Right atrium auricular region (tissue), 2 donors: ENCODE results near the gene LRMDA. TPM values are rescaled to one million over a fixed set of nuclear protein-coding genes. Genes with fewer than 3 reads are reported as not detected.

Experiments
- DNase-seq: peaks from one replicate; pipeline ENCODE4 v3.0.0-alpha.2; 2019; ENCODE audit warnings: low spot score
- H3K27ac ChIP-seq, 2 donors: fragments of 200-600 bp; sonication (generic); 1 replicate in 1 of 2; 2 replicates in 1 of 2; pipeline ENCODE4 v1.5.1; 2016 to 2019
- H3K27me3 ChIP-seq, 2 donors: fragments of 200-600 bp; sonication (generic); one replicate each; pipeline versions ENCODE4 v1.5.1 to v1.6.0; 2017 to 2019
- H3K36me3 ChIP-seq: fragments of 200-600 bp; sonication (generic); one replicate; pipeline ENCODE4 v1.5.1; 2016
- H3K4me1 ChIP-seq, 2 donors: fragments of 200-600 bp; sonication (generic); one replicate each; pipeline versions ENCODE4 v1.5.1 to v1.6.0; 2017 to 2019
- H3K4me3 ChIP-seq, 2 donors: fragments of 200-600 bp; sonication (generic); 1 replicate in 1 of 2; 2 replicates in 1 of 2; pipeline ENCODE4 v1.5.1; 2017 to 2019; ENCODE audit warnings: mild to moderate bottlenecking in 1 of 2, moderate library complexity in 1 of 2
- H3K9me3 ChIP-seq, 2 donors: fragments of 200-600 bp; sonication (generic); one replicate each; pipeline ENCODE4 v1.5.1; 2019
- CTCF ChIP-seq, 2 donors: fragments of 200-600 bp; sonication (generic); IDR thresholded peaks; one replicate each; pipeline ENCODE4 v1.5.1; 2019; ENCODE audit warnings: antibody characterized with exemption in 2 of 2
- total RNA-seq, 2 donors: library from RNA; depleted of rRNA; stranded (reverse); fragments of >200 nt; gene quantifications; one replicate each; pipeline ENCODE4 v1.1.0, GENCODE V29; 2016

Gene LRMDA
- total RNA-seq, 2 donors from 2014 or later: 6.1 to 19.1 TPM

GRCh38 chr10:76017026-76017732 is 585.8 kb downstream of the LRMDA start:
- Histone ChIP-seq H3K36me3 (no peaks in the 10 kb centered on the region), H3K27ac (no peak overlapping the region), H3K4me1 (no peaks in the 10 kb centered on the region), H3K9me3 (no peaks in the 10 kb centered on the region), H3K4me3 (no peak overlapping the region), H3K27me3 (no peaks in the 10 kb centered on the region)
- DNase-seq: no peak
- TF ChIP-seq CTCF (IDR thresholded peaks at IDR 0.05): no peak

- H3K27ac ChIP-seq: no peak overlapping the region
- H3K27me3 ChIP-seq: no peaks in the 10 kb centered on the region
- H3K4me3 ChIP-seq: no peak overlapping the region
- TF ChIP-seq CTCF (IDR thresholded peaks at IDR 0.05): no peak
- H3K4me1 ChIP-seq: no peaks in the 10 kb centered on the region
- no peaks in the 10 kb centered on the region for H3K9me3 ChIP-seq
- H3K36me3 ChIP-seq: no peaks in the 10 kb centered on the region
- DNase-seq: no peak
Measured at GRCh38 chr10:76017733-76018433, 586.5 kb downstream of the LRMDA start.

GRCh38 chr10:76020630-76021029 is 589.2 kb downstream of the LRMDA start:
- no peaks in the 10 kb centered on the region for H3K36me3 ChIP-seq
- H3K27me3 ChIP-seq: no peaks in the 10 kb centered on the region
- no peak for TF ChIP-seq CTCF (IDR thresholded peaks at IDR 0.05)
- H3K4me1 ChIP-seq: no peaks in the 10 kb centered on the region
- DNase-seq: no peak
- no peaks in the 10 kb centered on the region for H3K9me3 ChIP-seq
- H3K4me3 ChIP-seq: no peak overlapping the region
- H3K27ac ChIP-seq: no peak overlapping the region

- Histone ChIP-seq H3K36me3 (no peaks in the 10 kb centered on the region), H3K27me3 (no peaks in the 10 kb centered on the region), H3K9me3 (no peaks in the 10 kb centered on the region)
Measured at GRCh38 chr10:76021398-76021797, 590.0 kb downstream of the LRMDA start.

GRCh38 chr10:76022366-76022765 is 590.9 kb downstream of the LRMDA start:
- no peak for DNase-seq
- Histone ChIP-seq H3K36me3 (no peaks in the 10 kb centered on the region), H3K9me3 (no peaks in the 10 kb centered on the region), H3K4me3 (no peak overlapping the region), H3K4me1 (no peaks in the 10 kb centered on the region), H3K27me3 (no peaks in the 10 kb centered on the region), H3K27ac (no peak overlapping the region)
- no peak for TF ChIP-seq CTCF (IDR thresholded peaks at IDR 0.05)

More at GRCh38 chr10:76021398-76021797, 590.0 kb downstream of the LRMDA start:
- Histone ChIP-seq H3K4me1 (no peaks in the 10 kb centered on the region), H3K27ac (no peak overlapping the region), H3K4me3 (no peak overlapping the region)
- DNase-seq: no peak
- no peak for TF ChIP-seq CTCF (IDR thresholded peaks at IDR 0.05)
